Left ventricle myocardium inferior (tissue), 1 donor: ENCODE results near the gene GDPD1. TPM values are rescaled to one million over a fixed set of nuclear protein-coding genes. Genes with fewer than 3 reads are reported as not detected.
"Not testable (repeated sequence)": the region's sequence is repeated elsewhere in the genome, so short reads cannot be mapped to it uniquely, and the experiment has no call there.

ENCODE experiments used
- DNase-seq: peaks from one replicate; pipeline ENCODE4 v3.0.0-alpha.2; 2020
- H3K27ac ChIP-seq: fragments of 200-600 bp; replicated peaks from 2 replicates; pipeline ENCODE4 v1.8.0; 2021
- H3K27me3 ChIP-seq: fragments of 200-600 bp; 2 replicates; pipeline ENCODE4 v1.8.0; 2021; ENCODE audit warnings: low read depth
- H3K36me3 ChIP-seq: fragments of 200-600 bp; 2 replicates; pipeline ENCODE4 v1.8.0; 2021
- H3K4me1 ChIP-seq: fragments of 200-600 bp; 2 replicates; pipeline ENCODE4 v1.8.0; 2021
- H3K4me3 ChIP-seq: fragments of 200-600 bp; 2 replicates; pipeline ENCODE4 v1.8.0; 2021; ENCODE audit warnings: mild to moderate bottlenecking, moderate library complexity
- H3K9me3 ChIP-seq: fragments of 200-600 bp; replicated peaks from 2 replicates; pipeline ENCODE4 v1.8.0; 2021
- intact Hi-C: fragments of 100-400 bp; cut with micrococcal nuclease; formaldehyde crosslinking; loops from one replicate; pipeline ENCODE4 v1.11.0; 2022
- total RNA-seq: library from RNA; stranded (reverse); fragmentation: NEBNext Ultra II Directional; extraction: Animal tissue kit (Norgen Biotek cat#: 25700); gene quantifications from one replicate; pipeline ENCODE4 v1.2.1, GENCODE V29; 2021
- TF ChIP-seq, protein P1 (sequence below): fragments of 200-600 bp; IDR thresholded peaks from 2 replicates; pipeline ENCODE4 v1.8.0; 2021; ENCODE audit warnings: antibody characterized with exemption, mild to moderate bottlenecking, borderline replicate concordance
- donor health status: DM: no; HTN: yes; CAD: no; lungs with severe emphysema.

Gene GDPD1
- total RNA-seq, 1 donor from 2014 or later = 2.9 TPM

DNA sequence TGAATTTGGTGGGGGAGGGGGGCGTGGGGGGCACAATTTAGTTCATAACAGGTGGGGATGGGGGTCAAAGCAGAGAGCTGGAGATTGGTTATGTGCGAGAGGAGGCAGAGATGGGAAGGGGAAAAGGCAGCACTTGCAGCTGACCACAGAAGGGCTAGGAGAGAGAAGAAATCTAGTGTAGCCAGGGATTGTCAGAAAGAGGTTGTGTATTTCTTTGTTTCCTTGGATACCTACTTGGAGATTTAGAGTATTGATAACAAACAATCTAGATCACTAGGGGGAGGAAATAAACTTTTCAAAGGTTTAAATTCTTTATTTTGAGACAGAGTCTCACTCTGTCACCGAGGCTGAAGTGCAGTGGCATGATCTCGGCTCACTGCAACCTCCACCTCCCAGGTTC is 64.0 kb downstream of the GDPD1 start:
- H3K36me3 ChIP-seq = no peaks in the 10 kb centered on the region
- no peaks in the 10 kb centered on the region for H3K27me3 ChIP-seq
- H3K4me3 ChIP-seq = no peak overlapping the region
- TF ChIP-seq, protein P1, sequence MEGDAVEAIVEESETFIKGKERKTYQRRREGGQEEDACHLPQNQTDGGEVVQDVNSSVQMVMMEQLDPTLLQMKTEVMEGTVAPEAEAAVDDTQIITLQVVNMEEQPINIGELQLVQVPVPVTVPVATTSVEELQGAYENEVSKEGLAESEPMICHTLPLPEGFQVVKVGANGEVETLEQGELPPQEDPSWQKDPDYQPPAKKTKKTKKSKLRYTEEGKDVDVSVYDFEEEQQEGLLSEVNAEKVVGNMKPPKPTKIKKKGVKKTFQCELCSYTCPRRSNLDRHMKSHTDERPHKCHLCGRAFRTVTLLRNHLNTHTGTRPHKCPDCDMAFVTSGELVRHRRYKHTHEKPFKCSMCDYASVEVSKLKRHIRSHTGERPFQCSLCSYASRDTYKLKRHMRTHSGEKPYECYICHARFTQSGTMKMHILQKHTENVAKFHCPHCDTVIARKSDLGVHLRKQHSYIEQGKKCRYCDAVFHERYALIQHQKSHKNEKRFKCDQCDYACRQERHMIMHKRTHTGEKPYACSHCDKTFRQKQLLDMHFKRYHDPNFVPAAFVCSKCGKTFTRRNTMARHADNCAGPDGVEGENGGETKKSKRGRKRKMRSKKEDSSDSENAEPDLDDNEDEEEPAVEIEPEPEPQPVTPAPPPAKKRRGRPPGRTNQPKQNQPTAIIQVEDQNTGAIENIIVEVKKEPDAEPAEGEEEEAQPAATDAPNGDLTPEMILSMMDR = no peak
- DNase-seq = no peak
- no peaks in the 10 kb centered on the region for H3K4me1 ChIP-seq
- H3K27ac ChIP-seq = no peak overlapping the region
- intact Hi-C loops = no loop called here
- no peaks in the 10 kb centered on the region for H3K9me3 ChIP-seq

DNA sequence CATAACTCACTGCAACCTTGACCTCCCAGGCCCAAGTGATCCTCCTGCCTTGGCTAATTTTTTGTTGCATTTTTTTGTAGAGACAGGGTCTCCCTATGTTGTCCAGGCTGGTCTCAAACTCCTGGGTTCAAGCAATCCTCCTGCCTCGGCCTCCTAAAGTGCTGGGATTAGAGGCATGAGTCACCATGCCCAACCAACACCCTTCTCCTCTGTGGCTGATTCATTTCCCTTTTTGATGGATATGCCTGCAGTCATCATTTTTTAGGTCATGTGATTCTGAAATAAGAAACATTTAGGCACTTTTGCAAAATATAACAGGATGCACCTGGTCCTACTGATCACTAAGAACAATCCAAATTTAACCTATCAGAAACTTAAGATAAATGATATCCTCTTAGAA is 67.1 kb downstream of the GDPD1 start:
- TF ChIP-seq, protein P1 = no peak
- no peak for DNase-seq
- Histone ChIP-seq H3K36me3 (no peaks in the 10 kb centered on the region), H3K9me3 (no peaks in the 10 kb centered on the region), H3K4me3 (no peak overlapping the region), H3K27me3 (no peaks in the 10 kb centered on the region), H3K27ac (peak overlapping the region; percentile 46), H3K4me1 (no peaks in the 10 kb centered on the region)
- intact Hi-C loops = no loop called here

DNA sequence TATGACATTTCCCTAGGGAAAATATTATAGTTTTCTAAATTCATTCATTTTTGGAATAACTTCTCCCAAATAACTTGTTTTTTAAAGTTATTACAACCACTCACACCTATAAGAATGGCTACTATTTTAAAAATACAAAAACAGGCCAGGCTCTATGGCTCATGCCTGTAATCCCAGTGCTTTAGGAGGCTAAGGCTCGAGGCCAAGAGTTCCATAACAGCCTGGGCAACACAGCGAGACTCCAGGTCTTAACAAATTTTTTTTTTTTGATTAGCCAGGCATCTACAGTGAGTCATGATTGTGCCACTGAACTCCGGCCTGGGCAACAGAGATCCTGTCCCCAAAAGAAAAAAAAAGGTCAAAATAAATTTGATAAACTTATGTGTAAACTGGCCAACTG is 67.6 kb downstream of the GDPD1 start:
- Histone ChIP-seq H3K27me3 (no peaks in the 10 kb centered on the region), H3K27ac (peak overlapping the region; percentile 46)
- intact Hi-C loops = no loop called here

DNA sequence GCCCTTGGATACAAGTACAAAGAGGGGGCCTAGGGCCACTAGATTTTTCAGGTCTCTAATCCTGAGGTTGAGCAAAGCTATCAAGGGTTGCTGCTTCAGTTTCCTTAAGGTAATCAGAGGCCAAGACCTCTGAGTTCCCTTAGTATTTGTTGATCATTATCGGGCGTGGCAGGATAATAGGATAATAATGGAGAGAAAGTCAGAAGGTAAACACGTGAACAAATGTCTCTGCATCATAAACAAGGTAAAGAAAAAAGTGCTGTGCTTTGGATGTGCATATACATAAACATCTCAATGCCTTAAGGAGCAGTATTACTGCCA is 69.6 kb downstream of the GDPD1 start:
- TF ChIP-seq, protein P1 = no peak
- intact Hi-C loops = loop anchor here (10.0 kb wide), 1 partner anchor 255 kb away; no protein-coding TSS in a partner anchor
- Histone ChIP-seq H3K4me1 (no peaks in the 10 kb centered on the region), H3K27me3 (no peaks in the 10 kb centered on the region), H3K36me3 (no peaks in the 10 kb centered on the region), H3K4me3 (no peak overlapping the region), H3K9me3 (no peaks in the 10 kb centered on the region), H3K27ac (no peak overlapping the region)
- DNase-seq = no peak

More for the DNA sequence above, 67.6 kb downstream of the GDPD1 start:
- no peaks in the 10 kb centered on the region for H3K9me3 ChIP-seq
- TF ChIP-seq, protein P1 = no peak
- no peak overlapping the region for H3K4me3 ChIP-seq
- DNase-seq = no peak
- no peaks in the 10 kb centered on the region for H3K4me1 ChIP-seq
- H3K36me3 ChIP-seq = no peaks in the 10 kb centered on the region

DNA sequence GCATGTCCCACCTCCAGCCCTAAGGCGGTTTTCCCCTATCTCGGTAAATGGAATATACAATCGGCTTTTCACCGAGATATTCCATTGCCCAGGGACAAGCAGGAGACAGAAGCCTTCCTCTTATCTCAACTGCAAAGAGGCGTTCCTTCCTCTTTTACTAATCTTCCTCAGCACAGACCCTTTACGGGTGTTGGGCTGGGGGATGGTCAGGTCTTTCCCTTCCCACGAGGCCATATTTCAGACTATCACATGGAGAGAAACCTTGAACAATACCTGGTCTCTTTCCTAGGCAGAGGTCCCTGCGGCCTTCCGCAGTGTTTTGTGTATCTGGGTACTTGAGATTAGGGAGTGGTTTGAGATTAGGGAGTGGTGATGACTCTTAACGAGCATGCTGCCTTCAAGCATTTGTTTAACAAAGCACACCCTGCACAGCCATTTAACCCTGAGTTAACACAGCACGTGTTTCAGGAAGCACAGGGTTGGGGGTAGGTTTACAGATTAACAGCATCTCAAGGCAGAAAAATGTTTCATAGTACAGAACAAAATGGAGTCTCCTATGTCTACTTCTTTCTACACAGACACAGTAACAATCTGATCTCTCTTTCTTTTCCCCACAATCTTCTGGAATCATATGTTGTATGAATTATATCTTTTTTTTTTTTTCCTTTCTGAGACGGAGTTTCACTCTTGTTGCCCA is 70.1 kb downstream of the GDPD1 start:
- DNase-seq, H3K4me3 ChIP-seq, H3K4me1 ChIP-seq, H3K36me3 ChIP-seq, H3K27ac ChIP-seq, H3K9me3 ChIP-seq, H3K27me3 ChIP-seq: not testable (repeated sequence)
- intact Hi-C loops = loop anchor here (10.0 kb wide), 1 partner anchor 254 kb away; no protein-coding TSS in a partner anchor

DNA sequence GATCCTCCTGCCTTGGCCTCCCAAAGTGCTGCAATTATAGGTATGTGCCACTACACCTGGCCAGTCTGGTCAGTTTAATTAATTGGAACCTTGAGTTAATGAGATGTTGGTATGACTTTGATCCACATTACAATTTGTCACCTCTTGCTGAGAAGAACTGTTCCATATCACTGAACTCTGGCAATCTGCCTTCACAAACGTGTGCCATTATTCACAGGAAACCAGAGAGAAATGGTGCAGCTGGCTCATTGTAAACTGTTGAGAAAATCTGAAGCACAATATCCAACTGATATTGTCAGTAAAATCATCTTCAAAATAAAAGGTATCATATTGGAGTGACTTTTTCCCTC is 71.8 kb downstream of the GDPD1 start:
- DNase-seq = no peak
- Histone ChIP-seq H3K4me1 (no peaks in the 10 kb centered on the region), H3K27ac (no peak overlapping the region), H3K9me3 (no peaks in the 10 kb centered on the region), H3K4me3 (no peak overlapping the region), H3K36me3 (no peaks in the 10 kb centered on the region), H3K27me3 (no peaks in the 10 kb centered on the region)
- TF ChIP-seq, protein P1 = no peak
- intact Hi-C loops = loop anchor here (10.0 kb wide), 1 partner anchor 253 kb away; no protein-coding TSS in a partner anchor
